ENCODE data around the gene KCNJ10.

DNA sequence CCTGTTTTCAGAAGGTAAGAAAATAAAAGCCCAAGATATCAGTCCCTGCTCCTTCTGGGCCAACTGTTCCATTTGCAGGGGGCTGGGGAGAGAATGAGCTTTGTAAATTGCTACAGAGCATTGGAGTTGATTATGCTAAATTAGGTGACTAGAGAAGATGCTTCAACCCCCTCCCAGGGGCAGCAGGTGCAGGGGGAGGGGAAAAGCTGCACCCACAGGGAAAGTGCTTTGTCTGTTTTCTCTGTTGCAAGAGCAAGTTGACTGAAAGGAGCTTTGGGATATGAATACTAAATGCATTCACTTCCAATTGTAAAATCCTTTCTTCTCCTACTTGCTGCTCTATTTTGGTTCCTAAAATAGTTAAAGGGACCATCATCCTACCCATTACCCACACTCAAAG lies 21.6 kb downstream of the KCNJ10 start:
- no peak for TF ChIP-seq CTCF (IDR thresholded peaks at IDR 0.05; ENCODE audit: low read depth, low read length, poor library complexity, severe bottlenecking)
- TF ChIP-seq EZH2phosphoT487 (IDR thresholded peaks at IDR 0.05; ENCODE audit: borderline replicate concordance, low read length), result no peak
